C4-2B (cell line): ENCODE data around the gene FHOD3.

ENCODE experiments used
- H3K27ac ChIP-seq: fragments of 450-650 bp; 2 replicates; pipeline ENCODE4 v1.5.1; 2017
- CTCF ChIP-seq: fragments of 450-650 bp; conservative IDR thresholded peaks from 2 replicates; pipeline ENCODE4 v1.5.1; 2017; ENCODE audit warnings: mild to moderate bottlenecking
- ZFX ChIP-seq: fragments of 450-650 bp; IDR thresholded peaks from 2 replicates; pipeline ENCODE4 v1.6.1; 2017

FHOD3 gene

GRCh38 chr18:36490897-36491296 lies 193.4 kb downstream of the FHOD3 start:
- TF ChIP-seq CTCF (no peak), ZFX (no peak)
- H3K27ac ChIP-seq = no peak overlapping the region

- TF ChIP-seq CTCF (no peak), ZFX (no peak)
- no peak overlapping the region for H3K27ac ChIP-seq
These were observed 195.3 kb downstream of the FHOD3 start for GRCh38 chr18:36492604-36493329.

GRCh38 chr18:36493349-36494159 lies 196.0 kb downstream of the FHOD3 start:
- TF ChIP-seq CTCF (no peak), ZFX (no peak)
- H3K27ac ChIP-seq = no peak overlapping the region

GRCh38 chr18:36494160-36494437 lies 196.6 kb downstream of the FHOD3 start:
- H3K27ac ChIP-seq = no peak overlapping the region
- TF ChIP-seq CTCF (no peak), ZFX (no peak)

GRCh38 chr18:36496022-36496421 lies 198.5 kb downstream of the FHOD3 start:
- TF ChIP-seq ZFX (no peak), CTCF (no peak)
- no peak overlapping the region for H3K27ac ChIP-seq

GRCh38 chr18:36499938-36500337 lies 202.4 kb downstream of the FHOD3 start:
- TF ChIP-seq ZFX = no peak
- TF ChIP-seq CTCF = no peak
- no peak overlapping the region for H3K27ac ChIP-seq

GRCh38 chr18:36501100-36501499 lies 203.6 kb downstream of the FHOD3 start:
- no peak overlapping the region for H3K27ac ChIP-seq

More at GRCh38 chr18:36501100-36501499, 203.6 kb downstream of the FHOD3 start:
- no peak for TF ChIP-seq ZFX
- no peak for TF ChIP-seq CTCF
